GM18498 (cell line): ENCODE measurements around the gene PIH1D2.
A peak's percentile ranks its signal among the peaks of the same experiment; 100 is the strongest.
"Not testable (repeated sequence)": the region's sequence is repeated elsewhere in the genome, so short reads cannot be mapped to it uniquely, and the experiment has no call there.

ENCODE experiments used
- ATAC-seq: cut with Tn5 transposase; IDR thresholded peaks from one replicate; pipeline ENCODE4 v1.9.1; 2021; ENCODE audit warnings: mild to moderate bottlenecking, moderate library complexity; ENCODE audit not compliant: unreplicated experiment

PIH1D2 gene

GRCh38 chr11:112073941-112074811, at the start of gene PIH1D2, which contains the start of gene NKAPD1:
Gene PIH1D2 (minus strand): TSS chr11:112074017. CDS start chr11:112073174, 843 bp downstream.
Gene NKAPD1 (plus strand): TSS chr11:112074299. CDS start chr11:112075575, 1,276 bp downstream.
- ATAC-seq: peak; percentile 89

GRCh38 chr11:112123129-112123528, 49.3 kb upstream of the PIH1D2 start:
- no peak for ATAC-seq

- no peak for ATAC-seq
Observed at GRCh38 chr11:112121981-112122615, 48.3 kb upstream of the PIH1D2 start.

- ATAC-seq: no peak
Observed at GRCh38 chr11:112118176-112118575, 44.4 kb upstream of the PIH1D2 start.

- ATAC-seq: no peak
Observed at GRCh38 chr11:112115386-112115785, 41.6 kb upstream of the PIH1D2 start.

- no peak for ATAC-seq
Observed at GRCh38 chr11:112114460-112114859, 40.6 kb upstream of the PIH1D2 start.

- ATAC-seq: no peak
Observed at GRCh38 chr11:112113539-112114457, 40.0 kb upstream of the PIH1D2 start.

GRCh38 chr11:112106070-112106469, 32.3 kb upstream of the PIH1D2 start:
- no peak for ATAC-seq

- no peak for ATAC-seq
Observed at GRCh38 chr11:112103446-112103845, 29.6 kb upstream of the PIH1D2 start.

- no peak for ATAC-seq
Observed at GRCh38 chr11:112100462-112100861, 26.6 kb upstream of the PIH1D2 start.

GRCh38 chr11:112097734-112098528, 24.1 kb upstream of the PIH1D2 start:
- ATAC-seq: no peak

- ATAC-seq: no peak
Observed at GRCh38 chr11:112096194-112096593, 22.4 kb upstream of the PIH1D2 start.

- ATAC-seq: not testable (repeated sequence)
Observed at GRCh38 chr11:112095302-112095701, 21.5 kb upstream of the PIH1D2 start.

GRCh38 chr11:112087212-112087611, 13.4 kb upstream of the PIH1D2 start:
- ATAC-seq: no peak

- ATAC-seq: peak; percentile 88
Observed at GRCh38 chr11:112086422-112087191, 12.8 kb upstream of the PIH1D2 start, which contains the start of the genes SDHD and TIMM8B. Gene SDHD (plus strand): TSS chr11:112086873. CDS start chr11:112086908, 35 bp downstream. Gene TIMM8B (minus strand): TSS chr11:112086756. CDS start chr11:112086723, 33 bp downstream.

GRCh38 chr11:112085822-112086421, 12.1 kb upstream of the PIH1D2 start:
- peak; percentile 50 for ATAC-seq

GRCh38 chr11:112082729-112083128, 8.9 kb upstream of the PIH1D2 start:
- no peak for ATAC-seq

- no peak for ATAC-seq
Observed at GRCh38 chr11:112062923-112063322, 10.9 kb downstream of the PIH1D2 start.

GRCh38 chr11:112058103-112058502, 15.7 kb downstream of the PIH1D2 start:
- no peak for ATAC-seq
